ENCODE results near the gene DHCR7. TPM values are rescaled to one million over a fixed set of nuclear protein-coding genes. Genes with fewer than 3 reads are reported as not detected.

DHCR7 gene
- total RNA-seq, 1 donor from 2014 or later = 35.5 TPM

DNA sequence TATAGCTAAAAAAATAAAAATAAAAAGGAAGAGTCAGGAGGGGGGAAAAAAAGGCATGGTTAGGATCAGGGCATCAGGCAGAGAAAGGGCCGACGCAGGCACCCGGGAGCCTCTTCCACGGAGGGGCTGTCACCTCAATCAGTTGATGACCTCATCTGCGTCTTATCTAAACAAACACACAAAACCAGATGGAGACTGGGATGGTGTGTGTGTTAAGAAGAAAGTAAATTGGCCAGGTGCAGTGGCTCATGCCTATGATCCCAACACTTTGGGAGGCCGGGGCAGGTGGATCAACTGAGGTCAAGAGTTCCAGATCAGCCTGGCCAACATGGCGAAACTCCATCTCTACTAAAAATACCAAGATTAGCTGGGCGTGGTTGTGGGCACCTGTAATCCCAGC lies 63.6 kb downstream of the DHCR7 start:
- CTCF ChIA-PET = no interaction called here
- ATAC-seq (ENCODE audit: low read depth) (no peak), DNase-seq (no peak)
- Mint-ChIP-seq H3K4me1 (peaks cover 66% of the 10 kb centered on the region), H3K9me3 (peaks cover 2% of the 10 kb centered on the region), H3K27me3 (peaks cover 4% of the 10 kb centered on the region), H3K27ac (no peak overlapping the region), H3K4me3 (no peak overlapping the region), H3K36me3 (ENCODE audit: low read depth) (no peaks in the 10 kb centered on the region)
- POLR2A ChIA-PET = no interaction called here
- TF ChIP-seq, protein P1, sequence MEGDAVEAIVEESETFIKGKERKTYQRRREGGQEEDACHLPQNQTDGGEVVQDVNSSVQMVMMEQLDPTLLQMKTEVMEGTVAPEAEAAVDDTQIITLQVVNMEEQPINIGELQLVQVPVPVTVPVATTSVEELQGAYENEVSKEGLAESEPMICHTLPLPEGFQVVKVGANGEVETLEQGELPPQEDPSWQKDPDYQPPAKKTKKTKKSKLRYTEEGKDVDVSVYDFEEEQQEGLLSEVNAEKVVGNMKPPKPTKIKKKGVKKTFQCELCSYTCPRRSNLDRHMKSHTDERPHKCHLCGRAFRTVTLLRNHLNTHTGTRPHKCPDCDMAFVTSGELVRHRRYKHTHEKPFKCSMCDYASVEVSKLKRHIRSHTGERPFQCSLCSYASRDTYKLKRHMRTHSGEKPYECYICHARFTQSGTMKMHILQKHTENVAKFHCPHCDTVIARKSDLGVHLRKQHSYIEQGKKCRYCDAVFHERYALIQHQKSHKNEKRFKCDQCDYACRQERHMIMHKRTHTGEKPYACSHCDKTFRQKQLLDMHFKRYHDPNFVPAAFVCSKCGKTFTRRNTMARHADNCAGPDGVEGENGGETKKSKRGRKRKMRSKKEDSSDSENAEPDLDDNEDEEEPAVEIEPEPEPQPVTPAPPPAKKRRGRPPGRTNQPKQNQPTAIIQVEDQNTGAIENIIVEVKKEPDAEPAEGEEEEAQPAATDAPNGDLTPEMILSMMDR (IDR thresholded peaks at IDR 0.05) = no peak
- intact Hi-C loops (cut with micrococcal nuclease) = no loop called here

Other genes starting within 250 kb of the DHCR7 start
- gene SHANK2, start 195.8 kb downstream of the DHCR7 start, total RNA-seq = 0.24 and 0.56 TPM in 2 replicates
- 127 and 146 TPM in 2 replicates for gene NADSYN1, start 4.8 kb upstream of the DHCR7 start, total RNA-seq
- 0.24 and 0.49 TPM in 2 replicates for gene KRTAP5-7, start 78.9 kb upstream of the DHCR7 start, total RNA-seq
- gene KRTAP5-8, start 89.6 kb upstream of the DHCR7 start, total RNA-seq = 0.20 and 0.42 TPM in 2 replicates
- gene KRTAP5-9, start 100.0 kb upstream of the DHCR7 start, total RNA-seq = 0.37 and 0.53 TPM in 2 replicates
- gene KRTAP5-10, start 117.2 kb upstream of the DHCR7 start, total RNA-seq = 0.27 TPM in 1 of 2 replicates, not detected in the other
- not detected in 2 replicates for gene KRTAP5-11, start 134.5 kb upstream of the DHCR7 start, total RNA-seq